HG02938 (cell line): ENCODE results near the gene RGS14.
"Not testable (repeated sequence)": the region's sequence is repeated elsewhere in the genome, so short reads cannot be mapped to it uniquely, and the experiment has no call there.

Experiments used
- ATAC-seq: cut with Tn5 transposase; IDR thresholded peaks from one replicate; pipeline ENCODE4 v1.9.1; 2021; ENCODE audit warnings: mild to moderate bottlenecking, moderate library complexity; ENCODE audit not compliant: unreplicated experiment

Gene RGS14

GRCh38 chr5:177327539-177328522 lies 29.9 kb upstream of the RGS14 start:
- no peak for ATAC-seq

DNA sequence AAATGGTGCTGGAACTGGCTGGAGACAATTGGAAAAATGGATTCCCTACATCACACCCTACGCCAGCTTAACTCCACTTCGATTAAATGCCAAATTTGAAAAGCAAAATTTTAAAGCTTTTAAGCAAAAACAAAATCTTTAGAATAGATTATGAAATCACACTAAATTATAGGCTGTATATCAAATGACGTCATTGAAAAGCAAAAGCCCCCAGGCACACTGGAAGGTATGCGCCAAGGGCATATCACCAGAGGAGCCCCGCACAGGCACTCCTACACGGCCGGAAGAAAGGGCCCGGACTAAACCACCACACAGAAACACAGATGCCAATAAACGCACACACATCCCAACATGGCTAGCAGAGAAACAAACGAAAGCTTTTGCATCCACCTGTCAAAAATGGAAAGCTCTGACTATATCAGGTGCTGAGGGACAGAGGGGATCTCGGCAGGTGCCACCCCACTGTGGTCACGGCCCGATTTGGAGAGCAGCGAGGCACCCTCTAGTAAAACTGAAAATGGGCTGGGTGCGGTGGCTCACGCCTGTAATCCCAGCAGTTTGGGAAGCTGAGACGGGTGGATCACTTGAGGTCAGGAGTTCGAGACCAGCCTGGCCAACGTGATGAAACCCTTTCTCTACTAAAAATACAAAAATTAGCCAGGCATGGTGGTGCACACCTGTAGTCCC lies 29.0 kb upstream of the RGS14 start:
- no peak for ATAC-seq

GRCh38 chr5:177329883-177330282 lies 27.8 kb upstream of the RGS14 start:
- ATAC-seq = no peak

DNA sequence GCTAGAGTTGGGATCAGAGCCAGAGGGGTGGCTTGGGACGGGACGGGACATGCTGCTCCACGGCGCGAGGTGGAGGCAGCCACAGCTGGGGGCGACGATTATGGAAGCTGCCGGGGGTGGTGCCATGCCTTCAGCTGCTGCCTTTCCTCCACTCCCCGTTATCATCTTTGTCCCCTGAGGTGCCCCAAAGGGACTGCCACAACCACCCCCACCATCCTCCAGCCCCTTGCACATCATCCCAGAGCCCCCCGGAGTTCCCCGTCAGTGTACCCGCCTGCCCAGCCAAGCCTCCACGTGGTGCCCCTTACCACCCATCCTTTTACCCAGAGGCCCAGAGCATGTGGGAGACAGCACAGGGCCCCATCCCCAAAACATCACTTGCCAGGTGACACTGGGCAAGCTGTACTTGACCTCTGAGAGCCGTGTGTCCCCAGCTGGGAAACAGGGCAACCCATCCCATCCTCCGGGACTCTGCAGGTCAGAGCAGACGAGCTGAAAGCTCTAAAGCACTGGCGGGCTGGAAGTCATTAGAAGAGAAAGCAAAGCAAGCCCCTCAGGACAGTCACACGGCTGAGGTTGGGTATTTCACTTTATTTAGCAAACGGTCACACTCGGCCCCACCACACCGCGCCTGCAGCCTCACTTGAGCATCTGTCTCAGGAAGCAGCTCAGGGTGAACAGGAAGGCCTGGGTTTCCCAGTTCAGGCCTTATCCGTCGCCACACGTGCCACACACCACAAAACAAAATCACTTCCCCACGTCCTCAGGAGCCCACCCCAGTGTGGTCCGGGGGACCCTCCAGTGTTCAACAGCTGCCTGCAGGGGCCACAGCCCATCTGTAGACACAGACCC lies 26.5 kb upstream of the RGS14 start:
- ATAC-seq = no peak

DNA sequence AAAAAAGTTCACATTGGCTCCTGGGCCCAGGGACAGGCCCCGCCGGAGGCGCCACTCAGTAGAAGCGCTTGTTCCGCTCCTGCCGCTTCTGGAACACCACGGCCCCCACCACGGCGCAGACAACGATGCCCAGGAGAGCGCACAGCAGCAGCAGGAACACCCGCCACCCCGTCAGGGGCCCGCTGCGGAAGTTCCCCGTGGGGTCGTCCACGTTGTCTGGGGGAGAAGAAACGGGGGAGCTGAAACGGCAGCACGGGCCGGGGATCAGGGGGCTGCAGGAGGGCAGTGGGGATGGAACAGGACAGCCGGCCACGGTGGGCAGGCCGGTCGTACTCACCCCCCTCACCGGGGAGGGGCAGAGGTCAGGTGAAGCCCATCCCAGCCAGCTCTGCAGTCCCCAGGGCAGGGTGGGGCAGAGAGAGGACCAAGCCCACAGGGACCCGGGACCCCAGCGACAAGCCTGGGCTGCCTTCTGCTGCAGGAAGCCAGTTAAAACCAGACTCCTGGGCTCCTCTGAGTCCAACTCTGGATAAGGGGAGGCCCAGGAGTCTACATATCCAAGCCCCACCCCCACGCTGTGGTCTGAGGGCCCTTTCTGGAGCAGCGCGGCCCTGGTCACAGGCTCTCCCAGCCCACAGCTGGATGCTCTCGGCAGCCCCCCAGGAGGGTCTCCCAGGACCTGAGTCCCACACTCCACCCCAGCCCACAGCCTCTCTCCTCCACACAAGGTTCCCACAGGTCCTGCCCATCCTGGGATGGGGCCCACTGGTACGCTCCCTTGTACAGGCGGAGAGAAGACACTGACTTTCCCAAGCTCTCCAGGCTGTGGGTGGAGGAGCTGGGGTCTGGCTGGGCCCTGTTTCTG lies 25.5 kb upstream of the RGS14 start:
- no peak for ATAC-seq

DNA sequence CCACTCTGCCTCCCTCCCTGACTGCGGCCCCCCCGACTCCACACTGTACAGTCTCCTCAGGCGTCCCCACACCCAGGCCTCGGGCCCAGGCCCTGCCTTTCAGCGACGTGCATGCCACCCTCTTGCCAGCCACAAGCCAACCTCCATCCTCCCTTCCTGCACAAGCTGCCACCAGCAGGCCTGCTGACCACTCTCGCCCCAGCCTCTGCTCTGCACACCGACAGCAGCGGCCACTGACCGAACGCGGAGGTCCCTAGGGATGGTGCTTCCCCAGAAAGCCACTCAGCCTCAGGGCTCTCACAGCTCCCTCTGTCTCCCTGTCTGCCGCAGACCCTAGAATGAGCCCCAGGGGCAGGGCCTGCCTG lies 24.8 kb upstream of the RGS14 start:
- no peak for ATAC-seq

DNA sequence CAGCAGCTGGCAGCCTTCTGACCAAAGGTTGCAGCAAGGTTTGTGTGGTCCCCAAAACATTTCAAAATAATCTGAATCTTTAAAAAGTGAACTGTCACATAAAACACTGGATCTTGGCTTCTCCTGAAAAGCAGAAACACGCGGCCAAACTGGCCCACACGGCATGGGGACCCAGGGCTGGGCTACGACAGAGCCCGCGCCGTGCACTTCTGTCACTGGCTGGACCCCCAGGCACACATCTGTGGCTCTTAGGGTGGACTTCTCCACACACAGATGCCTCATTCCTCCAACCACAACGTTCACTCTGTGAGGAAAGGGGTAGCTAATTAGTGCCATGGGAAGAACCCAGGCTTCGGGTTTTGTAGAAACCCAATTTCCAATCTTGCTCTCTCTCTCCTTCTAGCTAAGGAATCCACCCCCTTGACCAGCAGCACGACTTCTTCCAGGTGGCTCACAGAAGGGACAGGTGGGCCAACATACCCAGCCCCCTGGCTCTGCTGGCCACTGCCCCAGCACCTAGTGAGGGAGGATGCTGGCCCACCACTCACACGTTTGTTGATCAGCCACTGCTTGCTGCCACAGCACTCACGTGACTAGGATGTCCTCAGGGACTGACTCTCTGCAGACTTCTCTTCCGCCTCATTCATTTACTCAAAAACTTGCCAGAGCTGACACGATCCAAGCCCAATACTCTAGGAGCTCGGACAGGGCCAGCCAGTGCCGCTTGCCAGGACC lies 24.1 kb upstream of the RGS14 start:
- no peak for ATAC-seq

DNA sequence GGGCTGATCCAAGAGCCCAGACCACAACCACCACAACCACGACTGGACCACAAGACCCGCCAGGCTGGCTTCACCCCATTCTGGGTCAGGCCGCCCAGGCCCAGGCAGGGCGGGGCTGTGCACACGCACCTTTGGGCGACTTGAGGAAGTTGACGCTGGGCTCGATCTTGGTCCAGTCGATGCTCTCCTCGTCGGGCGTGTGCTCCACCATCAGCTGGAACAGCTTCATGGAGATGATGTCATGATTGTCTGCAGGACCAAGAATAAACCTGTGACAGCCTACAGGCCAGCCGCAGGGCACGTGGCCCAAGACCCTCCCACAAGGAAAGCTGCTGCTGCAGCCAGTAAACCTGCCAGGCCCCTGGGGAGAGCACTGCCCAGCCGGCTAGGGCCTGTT lies 23.6 kb upstream of the RGS14 start:
- ATAC-seq = no peak

DNA sequence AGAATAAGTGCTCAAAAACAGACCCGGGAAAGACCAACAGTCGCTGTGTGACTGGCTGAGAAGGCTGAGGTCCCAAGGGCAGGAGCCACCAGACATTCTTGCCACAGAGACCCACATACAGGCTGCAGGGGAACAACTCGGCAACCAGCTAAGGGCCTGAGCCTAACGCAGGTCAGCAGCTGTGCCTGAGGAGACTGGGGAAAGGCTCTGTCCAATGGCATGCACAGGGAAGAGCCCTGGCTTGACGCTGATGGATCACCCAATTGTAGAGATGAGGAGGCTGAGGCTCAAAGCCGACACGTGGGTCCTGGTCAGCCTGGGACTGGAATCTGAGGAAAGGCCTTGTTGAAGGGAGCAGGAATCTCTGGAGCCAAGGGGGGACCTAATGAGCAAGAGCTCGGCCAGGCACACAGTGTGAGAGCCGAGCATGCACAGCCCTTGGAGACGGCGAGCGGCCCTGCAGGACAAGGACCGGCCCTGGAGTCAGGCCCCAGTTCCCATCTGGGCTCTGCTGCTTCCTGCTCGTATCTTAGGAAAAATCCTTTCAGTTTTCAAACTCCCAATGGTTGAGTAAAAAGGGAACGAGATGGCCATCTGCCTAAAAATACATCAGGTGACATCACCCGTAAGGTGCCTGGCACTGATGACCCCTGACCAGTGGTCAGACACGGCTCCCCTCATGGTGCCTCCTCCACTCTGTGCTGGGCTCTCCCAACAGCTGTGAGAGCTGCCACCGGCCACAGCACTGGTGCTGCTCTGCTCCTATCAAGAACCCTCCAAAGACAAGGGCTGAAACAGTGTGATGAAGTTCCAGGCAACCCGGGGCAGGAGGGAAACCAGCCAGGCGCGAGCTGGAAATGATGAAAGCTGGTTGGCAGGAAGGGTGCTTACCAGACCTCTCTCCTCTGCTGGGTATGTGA lies 22.7 kb upstream of the RGS14 start:
- ATAC-seq = no peak

DNA sequence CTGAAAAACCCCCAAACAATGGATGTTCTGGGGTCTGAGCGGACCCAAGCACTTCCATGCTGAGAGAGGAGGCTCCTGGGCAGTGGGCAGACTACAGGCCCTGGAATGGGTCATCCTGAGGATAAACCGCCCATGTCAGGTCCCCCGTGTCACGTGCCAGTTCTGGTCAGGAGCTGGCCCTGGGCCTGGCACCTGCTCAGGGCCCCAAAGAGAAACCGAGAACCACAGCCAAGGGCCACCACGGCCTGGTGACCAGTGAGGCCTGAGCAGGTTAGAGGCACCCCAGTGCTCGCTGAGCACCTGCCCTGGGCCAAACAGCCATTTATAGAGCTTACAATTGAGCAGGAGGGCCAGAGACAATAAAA lies 22.0 kb upstream of the RGS14 start:
- ATAC-seq = no peak

DNA sequence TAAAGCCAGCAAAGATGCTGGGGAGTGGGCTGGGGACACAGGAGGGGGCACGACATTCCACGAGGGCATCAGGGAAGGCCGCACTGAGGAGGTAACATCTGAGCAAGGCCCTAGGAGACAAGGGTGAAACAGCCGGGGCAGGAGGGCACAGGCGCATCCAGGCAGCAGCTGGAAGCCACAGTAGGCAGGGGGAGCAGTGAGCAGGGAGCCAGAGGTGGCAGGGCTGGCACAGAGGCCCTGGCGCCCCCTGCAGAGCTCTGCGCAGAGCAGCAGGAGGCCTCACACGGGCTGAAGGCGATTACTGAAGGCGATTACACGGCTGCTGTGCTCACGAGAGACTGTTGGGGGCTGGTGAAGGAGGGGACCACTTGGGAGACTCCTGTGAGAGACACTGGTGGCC lies 21.6 kb upstream of the RGS14 start:
- ATAC-seq = no peak

DNA sequence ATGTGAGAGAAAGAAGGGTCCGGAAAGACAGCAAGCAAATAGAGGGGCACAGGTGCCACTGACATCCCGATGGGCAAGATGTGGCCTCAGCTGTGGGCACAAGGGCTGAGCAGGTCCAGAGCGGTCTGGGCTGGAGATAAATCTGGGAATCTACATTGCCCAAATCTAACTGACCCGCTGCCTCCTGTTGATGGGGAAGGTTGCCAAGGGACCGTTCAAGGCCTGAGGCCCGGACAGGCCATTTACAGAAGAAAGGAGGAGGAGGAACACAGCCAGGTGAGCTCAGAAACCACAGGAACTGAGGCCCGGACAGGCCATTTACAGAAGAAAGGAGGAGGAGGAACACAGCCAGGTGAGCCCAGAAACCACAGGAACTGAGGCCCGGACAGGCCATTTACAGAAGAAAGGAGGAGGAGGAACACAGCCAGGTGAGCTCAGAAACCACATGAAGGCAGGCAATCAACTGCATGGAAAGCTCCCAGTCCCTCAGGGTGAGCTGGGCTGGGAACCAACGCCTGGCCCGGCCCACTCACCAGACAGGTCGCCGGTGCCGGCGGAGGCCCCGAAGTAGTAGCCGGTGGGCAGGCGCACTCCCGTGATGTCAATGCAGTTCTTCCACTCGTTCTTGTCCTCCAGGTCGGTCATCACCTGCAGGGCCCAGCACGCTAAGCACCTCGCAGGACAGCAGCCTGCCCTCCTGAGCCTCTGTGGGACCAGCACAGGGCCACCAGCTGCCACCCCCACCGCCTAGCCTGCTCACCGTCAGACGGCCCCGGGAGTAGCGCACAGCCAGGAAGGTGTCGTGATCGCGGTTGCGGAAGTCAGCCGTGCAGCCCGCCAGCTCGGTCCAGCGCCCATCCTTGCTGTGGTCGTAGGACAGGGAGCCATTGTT lies 20.9 kb upstream of the RGS14 start:
- ATAC-seq = no peak

DNA sequence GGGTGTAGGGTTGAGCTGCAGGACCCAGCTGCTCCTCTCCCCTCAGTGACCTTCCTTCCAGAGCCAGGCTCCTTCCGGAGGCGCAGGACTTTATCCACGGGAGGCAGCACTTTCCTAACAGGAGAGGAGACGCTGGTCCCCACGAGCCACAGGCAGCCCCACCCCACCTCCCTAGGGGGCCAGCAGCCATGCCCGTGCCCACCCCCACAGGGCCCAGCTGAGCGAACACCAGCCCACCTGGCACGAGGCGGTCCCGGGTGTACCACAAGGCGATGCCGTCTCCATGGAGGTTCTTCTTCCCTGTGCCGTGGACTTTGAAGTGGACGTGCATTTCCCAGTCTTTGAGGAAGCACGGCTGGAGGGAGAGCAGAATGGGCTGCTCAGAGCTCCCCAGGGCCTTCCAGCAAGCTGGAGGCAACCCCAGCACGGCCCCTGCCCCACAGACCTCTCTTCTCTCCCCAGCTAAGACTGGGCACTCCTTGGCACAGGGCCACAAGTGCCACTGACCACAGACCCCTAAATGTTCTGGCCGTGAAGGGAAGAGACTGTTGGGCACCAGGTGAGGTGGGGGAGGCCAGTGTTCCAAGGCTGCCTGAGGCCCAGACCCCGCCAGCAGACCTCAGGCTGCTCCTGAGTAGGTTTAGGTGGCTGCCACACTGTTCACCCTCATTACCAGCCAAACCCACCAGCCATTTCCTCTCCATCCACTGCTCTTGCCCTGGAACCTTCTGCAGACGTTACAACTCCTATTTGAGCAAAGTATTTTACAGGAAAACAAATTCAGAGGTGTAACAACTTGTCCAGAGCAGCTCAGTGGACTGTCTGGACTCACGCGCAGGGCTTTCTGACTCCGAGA lies 19.2 kb upstream of the RGS14 start:
- ATAC-seq = no peak

DNA sequence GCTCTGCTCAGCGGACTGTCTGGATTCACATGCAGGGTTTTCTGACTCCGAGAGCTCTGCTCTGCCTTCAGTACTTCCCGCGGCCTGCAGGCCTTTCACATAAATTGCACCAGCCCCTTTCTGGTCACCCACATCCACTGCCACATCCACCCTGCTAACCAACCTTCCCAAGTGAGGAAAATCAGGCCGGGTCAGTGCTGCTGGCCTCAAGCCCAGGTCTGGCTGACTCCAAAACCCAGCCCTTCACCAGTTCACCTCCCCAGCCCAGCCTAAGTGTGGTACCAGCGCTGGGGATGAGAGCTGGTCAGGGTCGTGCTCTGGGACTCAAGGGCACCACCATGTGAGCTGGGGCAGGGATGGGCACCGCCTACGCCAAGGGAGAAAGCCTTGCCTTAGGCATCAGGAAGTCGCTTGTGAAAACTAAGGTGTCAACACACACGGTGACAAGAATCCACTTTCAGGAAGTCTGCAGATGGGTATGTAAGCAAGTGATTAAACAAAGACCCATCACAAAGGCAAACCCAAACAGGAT lies 18.6 kb upstream of the RGS14 start:
- ATAC-seq = no peak

GRCh38 chr5:177343000-177343399 lies 14.7 kb upstream of the RGS14 start:
- not testable (repeated sequence) for ATAC-seq

DNA sequence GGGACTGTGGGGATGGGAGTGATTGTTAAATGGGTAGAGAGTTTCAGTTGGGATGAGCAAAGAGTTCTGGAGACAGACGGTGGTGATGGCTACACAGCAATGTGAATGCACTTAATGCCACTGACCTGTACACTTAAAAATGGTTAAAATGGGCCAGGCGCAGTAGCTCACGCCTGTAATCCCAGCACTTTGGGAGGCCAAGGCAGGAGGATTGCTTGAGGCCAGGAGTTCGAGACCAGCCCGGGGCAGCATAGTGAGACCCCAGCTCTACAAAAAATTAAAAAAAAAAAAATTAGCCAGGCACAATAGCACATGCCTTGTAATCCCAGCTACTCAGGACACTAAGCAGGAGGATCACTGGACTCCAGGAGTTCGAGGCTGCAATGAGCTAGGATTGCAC lies 13.9 kb upstream of the RGS14 start:
- ATAC-seq = no peak

- no peak for ATAC-seq
These were observed 12.8 kb upstream of the RGS14 start for GRCh38 chr5:177344891-177345290.
